ENCODE data around the gene KDM2A. TPM values are rescaled to one million over a fixed set of nuclear protein-coding genes. Genes with fewer than 3 reads are reported as not detected.

The KDM2A gene
- total RNA-seq, 1 experiment from 2014 or later, result 12.6 TPM

DNA sequence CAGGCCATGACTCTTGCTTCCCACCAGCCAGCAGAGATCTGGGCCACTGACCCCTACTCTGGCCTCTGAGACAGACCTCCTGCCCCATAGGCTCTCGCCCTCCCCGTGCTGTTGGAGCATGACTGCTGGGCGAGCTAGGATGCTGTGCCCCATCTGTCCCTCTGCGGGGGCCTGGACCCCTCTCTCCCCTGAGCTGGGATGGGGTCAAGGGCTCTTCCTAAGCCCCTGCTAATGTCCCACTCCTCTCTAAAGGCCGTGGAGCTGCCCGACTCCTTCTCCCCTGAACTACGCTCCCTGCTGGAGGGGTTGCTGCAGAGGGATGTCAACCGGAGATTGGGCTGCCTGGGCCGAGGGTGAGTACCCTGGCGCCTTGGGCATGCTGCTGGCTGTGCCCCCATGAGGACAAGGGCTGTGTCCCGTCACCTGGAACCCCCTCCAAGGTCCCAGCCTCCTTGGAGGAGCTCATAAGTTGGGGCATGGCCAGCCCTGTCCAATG lies 163.9 kb downstream of the KDM2A start:
- no peak for DNase-seq (ENCODE audit: low read depth, low spot score)
- in situ Hi-C loops (cut with HindIII; ENCODE audit: low pct_unique_long_range_greater_than_20kb, low sequenced_read_pairs), result no loop called here

DNA sequence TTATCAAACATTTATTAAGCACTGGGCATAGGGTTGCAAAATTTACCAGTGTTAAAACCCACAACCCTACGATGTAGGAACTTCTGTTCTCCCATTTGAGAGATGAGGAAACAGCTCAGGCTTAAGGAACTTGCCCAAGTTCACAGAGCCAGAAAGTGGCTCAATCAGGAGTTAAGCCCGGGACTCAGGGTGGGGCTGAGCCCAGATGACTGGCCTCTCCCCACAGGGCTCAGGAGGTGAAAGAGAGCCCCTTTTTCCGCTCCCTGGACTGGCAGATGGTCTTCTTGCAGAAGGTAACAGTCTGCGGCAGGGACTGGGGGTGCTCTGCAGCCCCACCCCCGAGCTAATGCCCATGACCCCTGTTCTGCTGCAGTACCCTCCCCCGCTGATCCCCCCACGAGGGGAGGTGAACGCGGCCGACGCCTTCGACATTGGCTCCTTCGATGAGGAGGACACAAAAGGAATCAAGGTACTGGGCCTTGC lies 164.5 kb downstream of the KDM2A start:
- no peak for DNase-seq (ENCODE audit: low read depth, low spot score)
- in situ Hi-C loops (cut with HindIII; ENCODE audit: low pct_unique_long_range_greater_than_20kb, low sequenced_read_pairs), result no loop called here

DNA sequence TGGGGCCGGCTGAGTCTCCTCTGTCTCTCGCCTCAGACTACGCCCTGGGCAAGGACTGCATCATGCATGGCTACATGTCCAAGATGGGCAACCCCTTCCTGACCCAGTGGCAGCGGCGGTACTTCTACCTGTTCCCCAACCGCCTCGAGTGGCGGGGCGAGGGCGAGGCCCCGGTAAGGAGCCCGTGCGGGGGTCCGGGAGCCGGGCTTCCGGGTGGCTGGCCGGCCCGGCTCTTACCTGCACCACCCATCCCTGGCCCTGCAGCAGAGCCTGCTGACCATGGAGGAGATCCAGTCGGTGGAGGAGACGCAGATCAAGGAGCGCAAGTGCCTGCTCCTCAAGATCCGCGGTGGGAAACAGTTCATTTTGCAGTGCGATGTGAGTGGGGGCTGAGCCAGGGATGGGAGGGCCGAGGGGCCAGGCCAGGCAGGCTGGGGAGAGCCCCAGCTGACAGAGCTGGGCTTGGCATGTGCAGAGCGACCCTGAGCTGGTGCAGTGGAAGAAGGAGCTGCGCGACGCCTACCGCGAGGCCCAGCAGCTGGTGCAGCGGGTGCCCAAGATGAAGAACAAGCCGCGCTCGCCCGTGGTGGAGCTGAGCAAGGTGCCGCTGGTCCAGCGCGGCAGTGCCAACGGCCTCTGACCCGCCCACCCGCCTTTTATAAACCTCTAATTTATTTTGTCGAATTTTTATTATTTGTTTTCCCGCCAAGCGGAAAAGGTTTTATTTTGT lies 165.9 kb downstream of the KDM2A start:
- in situ Hi-C loops (cut with HindIII; ENCODE audit: low pct_unique_long_range_greater_than_20kb, low sequenced_read_pairs), result no loop called here

DNA sequence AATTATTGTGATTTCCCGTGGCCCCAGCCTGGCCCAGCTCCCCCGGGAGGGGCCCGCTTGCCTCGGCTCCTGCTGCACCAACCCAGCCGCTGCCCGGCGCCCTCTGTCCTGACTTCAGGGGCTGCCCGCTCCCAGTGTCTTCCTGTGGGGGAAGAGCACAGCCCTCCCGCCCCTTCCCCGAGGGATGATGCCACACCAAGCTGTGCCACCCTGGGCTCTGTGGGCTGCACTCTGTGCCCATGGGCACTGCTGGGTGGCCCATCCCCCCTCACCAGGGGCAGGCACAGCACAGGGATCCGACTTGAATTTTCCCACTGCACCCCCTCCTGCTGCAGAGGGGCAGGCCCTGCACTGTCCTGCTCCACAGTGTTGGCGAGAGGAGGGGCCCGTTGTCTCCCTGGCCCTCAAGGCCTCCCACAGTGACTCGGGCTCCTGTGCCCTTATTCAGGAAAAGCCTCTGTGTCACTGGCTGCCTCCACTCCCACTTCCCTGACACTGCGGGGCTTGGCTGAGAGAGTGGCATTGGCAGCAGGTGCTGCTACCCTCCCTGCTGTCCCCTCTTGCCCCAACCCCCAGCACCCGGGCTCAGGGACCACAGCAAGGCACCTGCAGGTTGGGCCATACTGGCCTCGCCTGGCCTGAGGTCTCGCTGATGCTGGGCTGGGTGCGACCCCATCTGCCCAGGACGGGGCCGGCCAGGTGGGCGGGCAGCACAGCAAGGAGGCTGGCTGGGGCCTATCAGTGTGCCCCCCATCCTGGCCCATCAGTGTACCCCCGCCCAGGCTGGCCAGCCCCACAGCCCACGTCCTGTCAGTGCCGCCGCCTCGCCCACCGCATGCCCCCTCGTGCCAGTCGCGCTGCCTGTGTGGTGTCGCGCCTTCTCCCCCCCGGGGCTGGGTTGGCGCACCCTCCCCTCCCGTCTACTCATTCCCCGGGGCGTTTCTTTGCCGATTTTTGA lies 166.8 kb downstream of the KDM2A start:
- no peak for DNase-seq (ENCODE audit: low read depth, low spot score)
- in situ Hi-C loops (cut with HindIII; ENCODE audit: low pct_unique_long_range_greater_than_20kb, low sequenced_read_pairs), result no loop called here

More for the DNA sequence above, 165.9 kb downstream of the KDM2A start:
- DNase-seq (ENCODE audit: low read depth, low spot score), result no peak

DNA sequence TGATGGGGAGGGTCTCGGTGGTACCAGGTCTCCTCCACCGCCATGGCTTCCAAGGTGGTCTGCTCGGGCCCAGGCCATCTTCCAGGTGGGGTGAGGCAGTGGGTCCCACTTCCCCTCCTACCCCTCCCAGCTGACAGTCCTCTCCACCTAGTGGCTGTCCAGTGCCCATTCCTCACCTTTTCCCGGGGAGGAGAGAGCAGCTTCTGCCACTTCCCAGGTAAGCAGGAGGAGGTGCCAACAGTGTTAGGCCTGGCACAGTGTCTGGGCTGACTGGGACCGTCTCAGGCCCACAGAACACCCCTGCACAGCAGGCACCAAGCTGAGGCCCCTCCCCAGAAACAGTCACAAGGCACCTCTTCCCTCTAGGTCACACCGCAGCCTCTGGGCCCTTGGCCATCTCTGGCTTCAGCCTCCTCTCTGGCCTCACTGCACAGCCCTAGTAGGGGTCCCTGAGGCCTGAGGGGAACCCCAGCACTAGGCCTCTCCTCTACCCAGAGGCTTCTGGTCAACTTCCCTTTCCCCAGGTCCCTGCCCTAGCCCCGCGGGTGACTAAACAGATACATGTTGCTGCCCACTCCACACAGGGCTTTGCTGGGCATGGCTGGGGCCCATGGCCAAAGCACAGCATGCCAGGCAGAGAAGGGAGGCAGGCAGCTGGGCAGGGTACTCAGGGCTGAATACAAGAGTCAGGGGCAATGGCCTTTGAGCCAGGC lies 167.7 kb downstream of the KDM2A start:
- DNase-seq (ENCODE audit: low read depth, low spot score), result no peak
- in situ Hi-C loops (cut with HindIII; ENCODE audit: low pct_unique_long_range_greater_than_20kb, low sequenced_read_pairs), result no loop called here

DNA sequence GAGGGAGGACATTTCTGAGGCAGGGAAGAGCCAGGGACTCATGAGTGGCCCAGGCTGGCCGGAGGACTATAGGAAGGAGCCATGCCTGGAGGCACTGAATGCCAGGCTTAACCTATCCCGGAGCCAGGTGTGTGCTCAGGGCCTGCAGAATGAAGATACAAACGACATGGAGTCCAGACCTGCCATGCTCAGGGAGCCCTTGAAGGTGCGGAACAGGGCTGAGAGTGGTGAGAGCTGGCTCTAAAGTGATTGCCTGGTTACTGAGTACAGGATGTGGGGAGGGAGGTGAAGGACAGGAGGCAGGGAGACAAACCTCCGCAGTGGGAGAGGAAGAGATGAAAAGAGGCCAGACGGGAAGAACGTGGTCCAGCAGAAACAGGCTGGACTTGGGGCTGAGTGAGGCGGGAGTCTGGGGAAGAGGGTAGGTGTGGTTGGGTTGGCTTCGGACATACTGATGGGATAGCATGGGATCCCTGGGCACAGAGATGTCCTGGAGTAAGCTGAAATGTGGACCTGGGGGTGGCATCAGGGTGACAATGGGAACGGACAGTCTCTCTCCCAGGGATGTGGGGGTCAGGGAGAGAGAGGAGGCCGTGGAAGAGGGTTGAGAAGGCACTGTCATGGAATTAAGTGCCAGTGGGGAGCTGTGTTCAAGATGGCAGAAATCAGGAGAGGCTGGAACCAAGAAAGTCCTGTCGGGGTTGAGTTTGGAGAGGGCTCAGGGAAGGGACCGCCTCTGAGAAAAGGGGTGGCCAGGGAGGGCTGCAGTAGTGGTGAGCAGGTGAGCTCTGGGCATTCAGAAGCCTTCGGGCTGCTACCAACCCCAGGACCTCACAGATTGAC lies 168.5 kb downstream of the KDM2A start:
- in situ Hi-C loops (cut with HindIII; ENCODE audit: low pct_unique_long_range_greater_than_20kb, low sequenced_read_pairs), result no loop called here
- no peak for DNase-seq (ENCODE audit: low read depth, low spot score)

DNA sequence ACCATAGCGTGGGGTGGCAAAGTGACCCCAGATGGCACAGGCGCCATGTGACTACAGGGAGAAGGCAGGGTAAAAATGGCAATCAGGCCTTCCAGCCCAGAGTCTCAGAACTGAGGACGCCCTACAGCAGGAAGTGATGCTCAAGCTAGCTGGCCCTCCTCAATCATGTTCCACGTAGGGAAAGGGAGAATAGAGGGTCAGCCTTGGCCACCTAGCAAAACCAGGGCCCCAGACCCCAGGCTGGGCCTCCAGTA lies 169.1 kb downstream of the KDM2A start:
- in situ Hi-C loops (cut with HindIII; ENCODE audit: low pct_unique_long_range_greater_than_20kb, low sequenced_read_pairs), result no loop called here
- DNase-seq (ENCODE audit: low read depth, low spot score), result no peak

DNA sequence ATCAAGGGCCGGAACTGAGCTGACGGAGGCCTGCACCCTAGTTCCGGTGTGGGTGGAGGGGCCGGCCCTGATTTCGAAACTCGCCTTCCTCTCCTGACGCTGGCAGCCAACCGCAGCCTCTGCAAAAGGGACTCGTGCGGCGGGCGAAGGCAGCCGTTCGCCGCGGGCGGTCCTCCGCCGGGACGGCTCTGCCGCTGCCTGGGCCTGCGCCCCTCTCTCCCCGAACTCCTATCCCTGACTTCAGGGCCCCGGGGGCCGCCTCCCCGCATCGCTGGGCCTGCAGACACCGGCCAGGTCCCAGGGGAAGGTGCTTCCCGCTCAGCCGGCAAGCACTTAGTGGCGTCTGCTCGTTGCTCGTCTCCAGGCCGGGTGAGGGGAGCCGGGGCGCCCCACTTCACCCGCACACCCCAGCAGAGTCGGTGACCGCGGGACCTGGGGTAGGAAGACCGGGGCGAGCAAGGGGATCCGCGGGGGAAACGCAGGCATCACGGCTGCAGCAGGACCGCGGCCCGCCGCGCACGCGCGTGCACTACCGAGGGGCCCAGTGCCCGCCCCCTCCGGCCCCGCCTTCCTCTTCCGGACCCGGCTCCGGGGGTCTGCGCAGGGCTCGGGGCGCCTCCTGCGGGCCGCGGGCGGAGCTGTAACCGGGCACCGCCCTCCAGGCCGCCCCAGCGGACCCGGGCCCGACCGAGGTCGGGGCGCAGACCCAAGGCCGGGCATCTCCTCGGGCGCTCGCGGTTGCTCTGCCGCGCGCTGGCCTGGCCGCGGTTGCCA lies 169.6 kb downstream of the KDM2A start:
- peak; percentile 80 for DNase-seq (ENCODE audit: low read depth, low spot score)
- in situ Hi-C loops (cut with HindIII; ENCODE audit: low pct_unique_long_range_greater_than_20kb, low sequenced_read_pairs), result no loop called here

DNA sequence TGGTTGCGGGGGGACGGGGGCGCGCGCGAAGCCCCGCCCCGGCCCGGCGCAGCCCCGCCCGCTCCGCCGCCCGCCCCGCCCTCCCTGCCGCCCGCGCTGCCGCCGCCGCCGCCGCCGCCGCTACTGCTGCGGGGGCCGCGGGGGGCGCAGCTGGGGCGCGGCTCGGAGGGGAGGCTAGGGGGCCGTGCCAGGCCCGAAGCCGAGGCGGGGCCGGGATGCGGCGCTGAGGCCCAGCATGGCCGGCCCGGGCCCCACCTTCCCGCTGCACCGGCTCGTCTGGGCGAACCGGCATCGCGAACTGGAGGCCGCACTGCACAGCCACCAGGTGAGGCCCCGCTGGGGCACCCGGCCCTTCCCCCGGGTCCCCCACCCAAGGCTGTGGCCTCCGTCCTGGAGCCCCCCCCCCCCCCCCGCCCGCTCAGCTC lies 170.2 kb downstream of the KDM2A start, which contains the start of gene ANKRD13D:
Gene ANKRD13D (plus strand): TSS at position 78 of the 425 bp plus-strand sequence. CDS start 158 bp downstream, at position 236.
- no peak for DNase-seq (ENCODE audit: low read depth, low spot score)
- in situ Hi-C loops (cut with HindIII; ENCODE audit: low pct_unique_long_range_greater_than_20kb, low sequenced_read_pairs), result no loop called here

DNA sequence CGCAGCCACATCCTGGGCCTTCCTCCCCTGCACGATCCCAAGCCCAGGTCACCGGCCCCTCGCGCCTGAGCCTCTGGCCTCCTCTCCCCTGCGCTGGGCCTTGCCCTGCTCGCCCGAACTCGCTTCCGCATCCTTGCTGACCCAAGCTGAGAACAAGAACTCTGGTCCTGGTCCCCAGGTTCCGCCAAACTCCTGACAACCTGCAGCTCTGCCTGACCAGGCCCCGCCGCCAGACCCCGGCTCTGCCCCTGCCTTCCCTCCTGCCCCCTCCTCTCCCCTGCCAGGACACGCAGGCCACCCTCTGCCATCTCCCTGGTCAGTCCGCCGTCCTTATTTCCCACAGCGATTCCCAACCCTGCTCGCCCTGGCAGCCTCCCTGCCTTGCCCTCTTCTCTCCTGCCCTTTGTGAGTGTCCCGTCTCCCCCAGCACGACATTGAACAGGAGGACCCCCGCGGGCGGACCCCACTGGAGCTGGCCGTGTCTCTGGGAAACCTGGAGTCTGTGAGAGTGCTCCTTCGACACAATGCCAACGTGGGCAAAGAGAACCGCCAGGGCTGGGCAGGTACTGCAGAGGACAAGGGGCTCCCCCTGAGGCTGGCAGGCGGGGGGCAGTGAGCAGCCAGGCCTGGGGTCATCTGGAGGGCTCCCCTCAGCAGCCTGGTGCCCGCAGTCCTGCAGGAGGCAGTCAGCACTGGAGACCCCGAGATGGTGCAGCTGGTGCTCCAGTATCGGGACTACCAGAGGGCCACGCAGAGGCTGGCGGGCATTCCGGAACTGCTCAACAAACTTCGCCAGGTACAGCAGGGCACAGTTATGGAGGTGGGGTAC lies 170.8 kb downstream of the KDM2A start:
- no peak for DNase-seq (ENCODE audit: low read depth, low spot score)
- in situ Hi-C loops (cut with HindIII; ENCODE audit: low pct_unique_long_range_greater_than_20kb, low sequenced_read_pairs), result no loop called here

DNA sequence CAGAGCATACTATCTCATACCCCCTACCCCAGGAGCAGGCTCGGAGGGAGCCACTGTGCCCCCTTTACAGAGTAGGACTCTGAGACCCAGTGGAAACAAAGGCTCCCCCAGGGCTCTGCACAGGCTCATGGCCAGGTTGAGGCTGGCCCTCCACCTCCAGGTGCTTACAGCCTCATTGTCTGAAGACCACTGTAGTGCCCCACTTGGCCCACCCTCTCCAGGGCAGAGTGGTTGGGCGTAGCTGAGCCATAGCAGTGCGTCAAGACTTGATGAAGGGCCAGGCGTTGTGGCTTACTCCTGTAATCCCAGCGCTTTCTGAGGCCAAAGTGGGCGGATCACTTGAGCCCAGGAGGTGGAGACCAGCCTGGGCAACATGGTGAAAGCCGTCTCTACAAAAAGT lies 171.7 kb downstream of the KDM2A start:
- no peak for DNase-seq (ENCODE audit: low read depth, low spot score)
- in situ Hi-C loops (cut with HindIII; ENCODE audit: low pct_unique_long_range_greater_than_20kb, low sequenced_read_pairs), result no loop called here

DNA sequence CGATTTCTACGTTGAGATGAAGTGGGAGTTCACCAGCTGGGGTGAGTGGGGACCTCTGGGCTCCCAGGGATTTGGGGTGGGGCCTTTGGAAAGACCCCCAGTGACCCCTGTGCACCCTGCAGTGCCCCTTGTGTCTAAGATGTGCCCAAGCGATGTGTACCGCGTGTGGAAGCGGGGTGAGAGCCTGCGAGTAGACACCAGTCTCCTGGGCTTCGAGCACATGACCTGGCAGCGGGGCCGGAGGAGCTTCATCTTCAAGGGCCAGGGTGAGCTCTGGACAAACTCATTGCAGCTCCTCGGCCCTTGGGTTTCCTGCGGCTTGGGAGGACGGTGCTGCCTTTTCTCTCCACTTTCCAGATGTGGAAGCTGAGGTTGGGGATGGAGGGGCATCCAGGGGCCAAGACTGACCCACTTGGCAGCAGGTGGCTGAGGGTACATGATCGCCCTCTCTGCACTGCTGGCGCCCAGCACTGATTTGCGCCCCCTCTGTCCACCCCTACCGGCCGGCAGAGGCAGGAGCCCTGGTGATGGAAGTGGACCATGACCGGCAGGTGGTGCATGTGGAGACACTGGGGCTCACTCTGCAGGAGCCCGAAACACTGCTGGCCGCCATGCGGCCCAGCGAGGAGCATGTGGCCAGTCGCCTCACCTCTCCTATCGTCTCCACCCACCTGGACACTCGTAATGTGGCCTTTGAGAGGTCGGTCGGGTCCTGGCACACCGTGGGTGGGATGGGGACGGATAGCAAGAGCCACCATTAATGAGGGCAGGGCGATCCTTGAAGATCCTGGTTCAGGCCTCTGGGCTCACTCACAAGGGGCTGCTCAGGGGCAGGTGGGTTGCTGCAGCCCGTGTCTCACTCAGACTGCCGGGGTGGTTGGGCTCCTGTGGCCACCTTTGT lies 172.7 kb downstream of the KDM2A start:
- in situ Hi-C loops (cut with HindIII; ENCODE audit: low pct_unique_long_range_greater_than_20kb, low sequenced_read_pairs), result no loop called here
- no peak for DNase-seq (ENCODE audit: low read depth, low spot score)

DNA sequence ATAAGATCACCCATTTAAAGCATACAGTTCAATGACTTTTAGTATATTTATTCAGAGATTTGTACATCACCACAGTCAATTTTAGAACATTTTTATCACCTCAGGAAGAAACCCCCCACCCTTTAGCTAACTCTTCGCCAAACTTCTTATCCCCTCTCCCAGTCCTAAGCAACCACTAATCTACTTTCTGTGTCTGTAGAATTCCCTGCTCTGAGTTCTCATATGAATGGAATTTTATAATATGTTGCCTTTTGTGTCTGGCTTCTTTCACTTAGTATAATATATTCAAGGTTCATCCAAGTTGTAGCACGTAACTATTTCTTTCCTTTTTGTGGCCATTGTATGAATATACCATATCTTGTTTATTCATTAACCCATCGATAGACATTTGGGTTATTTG lies 173.6 kb downstream of the KDM2A start:
- in situ Hi-C loops (cut with HindIII; ENCODE audit: low pct_unique_long_range_greater_than_20kb, low sequenced_read_pairs), result no loop called here

DNA sequence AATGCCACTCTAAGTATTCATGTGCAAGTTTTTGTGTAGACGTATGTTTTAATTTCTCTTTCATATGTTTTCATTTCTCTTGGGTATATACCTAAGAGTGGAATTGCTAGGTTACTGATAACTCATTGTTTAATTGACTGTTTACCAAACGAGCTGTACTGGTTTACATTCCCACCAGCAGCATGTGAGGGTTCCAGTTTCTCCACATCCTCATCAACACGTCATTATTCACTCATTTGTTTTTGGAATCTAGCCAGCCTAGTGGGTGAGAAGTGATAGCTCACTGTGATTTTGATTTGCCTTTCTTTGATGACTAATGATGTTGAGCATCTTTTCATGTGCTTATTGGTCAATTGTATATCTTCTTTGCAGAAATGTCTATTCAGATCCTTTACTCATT lies 174.0 kb downstream of the KDM2A start:
- no peak for DNase-seq (ENCODE audit: low read depth, low spot score)
- in situ Hi-C loops (cut with HindIII; ENCODE audit: low pct_unique_long_range_greater_than_20kb, low sequenced_read_pairs), result no loop called here

More for the DNA sequence above, 173.6 kb downstream of the KDM2A start:
- DNase-seq (ENCODE audit: low read depth, low spot score), result no peak

DNA sequence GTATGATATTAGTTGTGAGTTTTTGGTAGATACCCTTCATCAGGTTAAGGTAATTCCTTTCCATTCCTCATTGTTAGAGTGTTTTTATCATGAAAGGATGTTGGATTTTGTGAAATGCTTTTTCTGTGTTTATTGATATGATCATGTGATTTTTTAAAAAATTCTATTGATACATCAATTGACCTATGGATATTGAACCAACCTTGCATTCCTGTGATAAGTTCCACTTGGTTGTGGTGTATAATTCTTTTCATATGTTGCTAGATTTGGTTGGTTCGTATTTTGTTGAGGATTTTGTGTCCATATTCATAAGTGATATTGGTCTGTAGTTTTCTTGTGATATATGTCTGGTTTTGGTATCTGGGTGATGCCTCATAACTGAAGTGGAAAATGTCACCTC lies 176.8 kb downstream of the KDM2A start:
- DNase-seq (ENCODE audit: low read depth, low spot score), result no peak
- in situ Hi-C loops (cut with HindIII; ENCODE audit: low pct_unique_long_range_greater_than_20kb, low sequenced_read_pairs), result no loop called here
